Hypothalamus (tissue), 51 donors: ENCODE data around the gene CHST8.
"Not testable (repeated sequence)": the region's sequence is repeated elsewhere in the genome, so short reads cannot be mapped to it uniquely, and the experiment has no call there.

Experiments
- DNase-seq, 51 donors: peaks; one replicate each; lab custom pipeline; 2025; lab: John Stamatoyannopoulos, UW

CHST8 gene

DNA sequence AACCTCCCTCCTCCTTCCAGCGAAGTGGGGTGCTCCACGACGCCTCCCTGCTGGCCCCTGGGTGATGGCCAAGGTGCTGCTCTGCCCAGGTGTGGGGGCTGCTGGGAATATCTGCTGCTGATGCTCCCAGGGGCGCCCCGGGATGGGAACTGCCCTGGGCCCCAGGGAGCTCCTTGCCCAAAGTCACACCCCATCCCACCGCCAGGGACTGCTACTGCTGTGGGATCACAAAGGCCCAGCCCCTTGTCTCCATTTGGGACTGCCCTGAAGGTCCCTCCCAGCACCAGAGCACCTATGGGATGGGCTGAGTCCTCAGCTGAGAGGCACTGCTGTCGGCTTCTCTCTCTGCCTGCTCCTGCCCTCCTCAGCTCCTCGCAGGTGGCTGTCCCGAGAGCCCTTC lies 19.0 kb downstream of the CHST8 start:
- no peak for DNase-seq

DNA sequence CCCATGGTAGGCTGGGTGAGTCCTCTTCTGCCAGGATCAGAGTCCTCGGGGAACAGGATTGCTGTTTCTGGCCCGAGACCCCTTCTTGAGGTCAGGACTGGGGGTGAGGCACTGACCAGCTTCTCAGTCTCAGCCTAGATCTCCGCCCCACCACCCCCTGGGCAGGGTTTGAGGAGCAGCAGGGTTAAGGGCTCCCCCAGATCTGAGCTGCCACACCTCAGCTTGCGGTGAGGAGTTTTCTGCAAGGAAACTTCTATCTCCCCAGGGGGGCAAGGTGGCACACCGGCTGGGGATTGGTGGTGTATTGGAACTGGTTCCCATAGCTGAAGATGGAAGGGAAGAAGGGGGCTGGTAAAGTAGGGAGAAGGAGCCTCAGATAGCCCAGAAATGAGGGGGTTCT lies 19.5 kb downstream of the CHST8 start:
- no peak for DNase-seq

DNA sequence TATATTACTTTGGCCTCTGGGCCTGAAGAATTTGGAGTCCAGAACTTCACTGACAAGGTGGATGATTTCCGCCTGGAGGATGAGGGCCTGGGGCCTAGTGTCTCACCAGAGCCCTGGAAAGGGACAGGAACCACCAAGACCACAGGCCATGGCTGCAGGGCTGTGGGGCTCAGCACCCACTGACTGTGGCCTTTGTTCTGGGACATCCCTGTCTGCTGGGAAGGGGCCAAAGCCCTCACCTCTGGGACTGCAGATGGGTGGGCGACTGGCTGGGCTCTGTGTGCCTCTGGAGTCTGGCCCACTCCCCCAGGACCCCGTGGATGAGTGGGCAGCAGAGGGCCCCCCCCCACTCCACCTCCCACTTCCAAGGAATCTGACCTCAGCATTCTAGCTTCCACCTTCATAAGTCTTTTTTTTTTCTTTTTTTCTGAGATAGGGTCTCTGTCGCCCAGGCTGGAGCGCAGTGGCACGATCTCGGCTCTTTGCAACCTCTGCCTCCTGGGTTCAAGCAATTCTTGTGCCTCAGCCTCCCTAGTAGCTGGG lies 20.3 kb downstream of the CHST8 start:
- DNase-seq, result no peak

DNA sequence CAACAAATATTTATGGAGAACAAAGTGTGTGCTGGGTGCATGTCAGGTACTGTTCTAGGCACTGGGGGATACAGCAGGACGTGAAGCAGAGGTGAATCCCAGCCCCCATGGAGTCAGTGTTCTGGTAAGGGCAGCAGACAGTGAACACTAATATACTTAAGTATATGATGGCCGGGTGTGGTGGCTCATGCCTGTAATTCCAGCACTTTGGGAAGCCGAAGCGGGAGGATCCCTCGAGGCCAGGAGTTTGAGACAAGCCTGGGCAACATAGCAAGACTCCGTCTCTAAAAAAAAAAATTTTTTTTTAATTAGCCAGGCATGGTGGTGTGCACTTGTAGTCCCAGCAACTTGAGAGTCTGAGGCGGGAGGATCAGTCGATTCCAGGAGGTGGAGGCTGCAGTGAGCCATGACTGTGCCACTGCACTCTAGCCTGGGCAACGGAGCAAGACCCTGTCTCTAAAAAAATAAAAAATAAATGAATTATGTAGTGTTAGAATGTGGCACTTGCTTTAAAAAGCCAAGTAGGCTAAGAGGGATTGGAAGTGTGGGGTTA lies 22.6 kb downstream of the CHST8 start:
- no peak for DNase-seq

DNA sequence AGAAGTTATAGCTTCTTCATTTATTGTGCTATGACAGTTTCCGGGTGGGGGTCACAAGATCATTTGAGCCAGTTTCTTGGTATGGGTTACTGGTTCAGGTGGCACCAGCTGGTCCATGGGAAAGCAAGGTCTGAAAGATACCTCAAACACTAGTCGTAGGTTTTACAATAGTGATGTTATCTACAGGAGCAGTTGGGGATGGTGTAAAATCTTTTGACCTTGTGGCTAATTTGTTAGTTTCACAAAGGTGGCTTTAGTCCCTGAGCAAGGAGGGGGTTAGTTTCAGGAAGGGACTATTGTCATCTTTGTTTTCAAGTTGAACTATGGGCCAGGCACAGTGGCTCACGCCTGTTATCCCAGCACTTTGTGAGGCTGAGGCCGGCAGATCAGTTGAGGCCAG lies 24.6 kb downstream of the CHST8 start:
- DNase-seq, result no peak

DNA sequence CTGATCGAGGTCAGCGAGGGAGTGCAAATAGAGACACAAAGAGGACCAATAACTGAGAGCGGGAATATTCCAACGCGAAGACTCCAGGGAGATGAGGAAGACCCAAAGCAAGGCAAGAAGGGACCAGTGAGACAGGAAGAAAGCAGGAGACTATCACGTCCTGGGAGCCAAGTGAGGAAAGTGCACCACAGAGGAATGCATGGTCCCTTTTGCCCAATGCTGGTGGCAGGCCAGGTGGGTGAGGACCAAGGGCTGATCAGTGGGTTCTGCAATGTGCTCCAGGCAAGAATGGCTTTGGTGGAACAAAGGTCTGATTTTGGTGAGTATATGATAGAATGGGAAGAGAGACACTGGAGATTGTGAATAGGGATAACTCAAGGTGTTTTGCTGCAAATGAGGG lies 25.4 kb downstream of the CHST8 start:
- no peak for DNase-seq

DNA sequence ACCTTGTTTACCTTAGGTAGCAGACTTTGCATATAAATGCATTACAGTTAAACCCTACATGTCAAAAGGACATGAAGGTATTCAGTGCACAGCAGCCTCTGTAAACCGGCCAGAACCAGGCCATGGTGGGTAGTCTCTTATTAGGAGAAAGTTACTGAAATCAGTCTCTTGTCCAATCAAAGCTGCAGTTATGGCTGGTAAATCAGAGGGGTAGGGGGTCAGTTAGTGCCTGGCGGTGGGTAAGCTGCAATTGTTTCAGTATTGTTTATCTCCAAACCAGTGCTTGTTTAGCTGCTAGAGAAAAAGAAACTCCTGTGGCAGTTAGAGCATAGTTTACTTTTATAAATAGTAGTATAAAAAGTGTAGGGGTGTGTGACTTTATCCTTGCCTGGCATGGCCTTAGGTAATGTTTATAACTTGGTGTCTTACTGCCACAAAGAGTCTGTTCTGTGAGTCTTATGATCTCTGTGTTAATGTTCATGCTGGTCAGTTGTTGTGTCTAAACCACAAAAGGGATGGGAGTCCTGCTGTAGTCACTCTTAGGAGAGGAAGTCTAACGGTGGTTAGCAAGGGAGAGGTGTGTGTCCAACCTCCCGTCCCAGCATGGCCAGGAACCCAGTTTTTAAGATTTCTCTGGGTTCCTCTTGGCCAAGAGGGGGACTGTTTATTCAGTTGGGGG lies 28.0 kb downstream of the CHST8 start:
- DNase-seq, result no peak

DNA sequence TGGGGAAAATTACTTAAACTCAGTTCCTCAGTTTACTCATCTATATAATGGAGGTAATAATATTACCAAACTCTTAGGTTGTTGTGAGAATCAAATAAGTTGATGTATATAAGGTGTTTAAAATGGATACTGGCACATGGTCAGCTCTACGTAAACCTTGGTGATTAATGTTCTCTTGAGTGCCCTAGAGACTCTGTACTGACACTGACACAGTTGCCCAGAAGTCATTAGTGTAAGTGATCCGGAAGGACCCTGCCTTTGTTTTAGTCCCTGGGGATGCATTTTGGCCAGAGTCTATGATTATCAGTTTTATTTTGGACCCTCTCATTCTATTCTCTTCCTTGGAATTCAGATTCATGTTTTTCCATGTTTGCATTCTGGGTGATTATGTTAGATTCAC lies 31.9 kb downstream of the CHST8 start:
- no peak for DNase-seq

DNA sequence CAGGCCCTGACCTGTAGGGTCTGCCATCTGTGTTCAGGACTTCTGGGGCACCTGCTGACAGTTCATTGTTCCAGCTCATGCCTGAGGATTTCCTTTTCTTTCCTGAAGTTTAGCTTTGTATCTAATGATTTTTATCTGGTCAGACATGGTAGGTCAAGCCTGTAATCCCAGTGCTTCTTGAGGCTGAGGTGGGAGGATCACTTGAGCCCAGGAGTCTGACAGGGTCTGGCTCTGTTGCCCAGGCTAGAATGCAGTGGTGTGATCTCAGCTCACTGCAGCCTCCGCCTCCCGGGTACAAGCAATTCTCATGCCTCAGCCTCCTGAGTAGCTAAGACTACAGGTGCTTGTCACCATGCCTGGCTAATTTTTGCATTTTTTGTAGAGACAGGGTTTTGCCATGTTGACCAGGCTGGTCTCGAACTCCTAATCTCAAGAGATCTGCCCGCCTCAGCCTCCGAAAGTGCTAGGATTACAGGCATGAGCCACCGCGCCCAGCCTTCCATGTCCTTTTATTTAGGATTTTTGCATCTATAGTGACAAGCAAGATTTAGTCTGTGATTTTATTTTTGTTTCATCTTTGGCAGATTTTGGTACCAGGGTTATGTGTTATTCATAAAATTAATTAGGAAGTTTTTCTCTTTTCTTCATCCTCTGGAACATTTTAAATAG lies 33.2 kb downstream of the CHST8 start:
- DNase-seq, result no peak

DNA sequence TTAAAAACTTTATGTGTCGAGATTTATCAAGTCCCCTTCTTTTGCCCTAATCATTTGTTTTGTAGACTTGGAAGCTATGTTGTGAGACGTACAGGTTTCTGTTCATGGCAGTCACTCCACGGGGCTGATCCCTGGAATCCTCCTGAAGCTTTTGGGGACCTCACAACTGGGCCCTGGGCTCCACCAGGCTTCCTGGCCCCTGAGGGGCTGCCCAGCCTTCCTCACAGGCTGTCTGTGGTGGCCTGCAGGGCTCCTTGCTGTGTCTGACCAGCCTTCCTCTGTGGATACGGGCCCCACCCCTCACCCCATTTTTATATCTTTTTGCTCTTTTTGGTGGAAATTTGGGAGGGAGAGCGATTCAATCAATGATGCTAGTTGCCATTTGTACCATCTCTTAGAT lies 38.1 kb downstream of the CHST8 start:
- DNase-seq, result no peak

DNA sequence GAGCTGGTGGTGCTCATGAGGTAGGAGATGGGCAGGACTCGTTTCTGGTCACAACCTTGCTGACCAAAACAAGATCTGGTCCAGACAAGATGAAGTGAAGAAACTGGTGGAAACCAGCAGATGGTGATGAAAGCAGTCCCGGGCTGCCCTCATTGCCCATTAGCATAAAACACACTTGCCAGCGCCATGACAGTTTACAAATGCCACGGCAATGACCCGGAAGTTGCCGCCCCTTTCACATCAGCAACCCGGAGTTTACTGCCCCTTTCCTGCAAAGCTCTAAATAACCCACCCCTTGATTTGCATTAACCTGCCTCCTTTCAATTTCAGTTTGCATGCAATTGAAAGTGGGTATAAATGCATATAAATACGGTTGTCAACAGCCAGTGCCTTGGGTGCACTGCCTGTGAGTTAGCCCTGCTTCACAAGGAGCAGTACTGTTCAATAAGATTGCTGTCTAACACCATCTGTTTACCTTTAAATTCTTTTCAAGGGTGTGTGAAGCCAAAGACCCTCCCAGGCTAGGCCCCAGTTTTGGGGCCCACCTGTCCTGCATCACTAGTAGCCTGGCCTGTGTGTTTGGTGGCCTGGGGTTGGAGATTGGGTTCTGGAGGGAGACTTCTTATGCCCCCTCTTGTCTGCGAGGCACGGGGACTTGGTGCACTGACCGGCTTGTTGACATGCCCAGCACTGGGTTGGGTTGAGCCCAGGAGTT lies 38.8 kb downstream of the CHST8 start:
- no peak for DNase-seq

DNA sequence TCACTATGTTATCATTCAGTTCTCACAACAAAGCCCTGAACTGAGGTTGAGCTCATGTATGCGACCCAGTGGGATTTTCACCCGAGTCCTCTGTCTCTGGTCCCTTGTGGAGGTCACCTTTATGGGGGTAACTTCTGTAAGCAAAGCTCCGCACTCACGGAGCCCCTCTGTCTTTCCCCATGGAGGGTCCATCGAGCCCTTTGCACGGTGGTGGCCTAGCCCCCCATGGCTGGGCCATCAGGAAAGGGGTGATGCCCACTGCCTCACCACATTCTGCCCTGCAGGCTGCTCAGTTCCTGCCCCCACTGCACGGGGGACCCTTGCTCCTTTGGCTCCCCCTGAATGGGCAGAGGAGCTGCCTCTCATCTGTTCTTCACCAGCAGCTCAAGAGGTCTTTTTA lies 39.6 kb downstream of the CHST8 start:
- no peak for DNase-seq

DNA sequence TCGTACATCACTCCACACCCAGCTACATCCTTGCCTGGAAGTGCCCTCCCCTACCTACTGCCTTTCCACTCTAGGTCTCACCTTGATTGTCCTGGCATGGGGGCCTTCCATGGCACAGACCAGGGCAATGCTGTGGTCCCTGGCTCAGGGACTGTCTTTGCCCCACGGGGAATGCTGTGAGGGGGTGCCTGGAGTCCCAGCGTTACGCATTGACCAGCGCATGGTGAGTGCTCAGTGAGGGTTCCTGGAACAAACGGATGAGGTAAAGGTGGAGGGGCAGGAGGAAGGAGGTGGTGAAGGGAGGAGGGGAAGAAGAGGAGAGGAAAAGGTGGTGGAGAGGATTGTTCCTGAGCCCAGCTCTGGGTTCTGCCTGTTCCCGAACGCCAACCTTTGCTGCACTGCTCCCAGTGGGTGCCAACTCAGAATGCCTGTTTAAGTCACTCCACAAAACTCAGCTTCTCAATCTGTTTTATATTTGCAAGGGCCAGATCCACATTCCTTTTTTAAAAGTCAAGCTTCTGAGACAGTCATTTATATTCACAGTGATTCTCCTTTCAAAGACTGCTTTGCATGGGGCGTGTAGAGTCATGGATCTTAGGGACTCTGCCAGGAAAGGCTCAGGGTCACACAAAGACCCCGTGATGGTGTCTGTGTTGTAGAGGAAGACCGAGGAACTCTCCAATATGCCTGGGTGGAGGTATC lies 40.8 kb downstream of the CHST8 start:
- no peak for DNase-seq

DNA sequence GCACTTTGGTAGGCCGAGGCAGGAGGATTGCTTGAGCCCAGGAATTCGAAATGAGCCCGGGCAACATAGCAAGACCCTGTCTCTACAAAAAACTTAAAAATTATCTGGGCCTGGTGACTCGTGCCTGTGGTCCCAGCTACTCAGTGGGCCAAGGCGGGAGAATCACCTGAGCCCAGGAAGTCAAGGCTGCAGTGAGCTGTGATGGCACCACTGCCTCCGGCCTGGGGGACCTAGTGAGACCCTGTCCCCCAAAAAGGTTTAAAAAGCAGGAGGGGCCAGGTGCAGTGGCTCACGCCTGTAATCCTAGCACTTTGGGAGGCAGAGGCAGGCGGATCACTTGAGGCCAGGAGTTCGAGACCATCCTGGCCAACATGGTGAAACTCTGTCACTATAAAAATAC lies 41.6 kb downstream of the CHST8 start:
- not testable (repeated sequence) for DNase-seq

DNA sequence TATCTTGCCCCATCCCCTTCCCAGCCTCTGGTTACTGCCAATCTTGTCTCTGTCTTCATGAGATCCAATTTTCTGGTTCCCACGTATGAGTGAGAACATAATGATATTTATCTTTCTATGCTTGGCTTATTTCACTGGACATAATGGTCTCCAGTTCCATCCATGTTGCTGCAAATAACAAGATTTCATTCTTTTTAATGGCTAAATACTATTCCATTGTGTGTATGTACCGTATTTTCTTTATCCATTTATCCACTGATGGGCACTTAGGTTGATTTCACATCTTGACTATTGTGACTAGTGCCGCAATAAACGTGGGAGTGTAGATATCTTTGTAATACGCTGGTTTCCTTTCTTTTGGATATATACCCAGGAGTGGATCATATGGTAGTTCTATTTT lies 43.0 kb downstream of the CHST8 start:
- DNase-seq, result no peak

DNA sequence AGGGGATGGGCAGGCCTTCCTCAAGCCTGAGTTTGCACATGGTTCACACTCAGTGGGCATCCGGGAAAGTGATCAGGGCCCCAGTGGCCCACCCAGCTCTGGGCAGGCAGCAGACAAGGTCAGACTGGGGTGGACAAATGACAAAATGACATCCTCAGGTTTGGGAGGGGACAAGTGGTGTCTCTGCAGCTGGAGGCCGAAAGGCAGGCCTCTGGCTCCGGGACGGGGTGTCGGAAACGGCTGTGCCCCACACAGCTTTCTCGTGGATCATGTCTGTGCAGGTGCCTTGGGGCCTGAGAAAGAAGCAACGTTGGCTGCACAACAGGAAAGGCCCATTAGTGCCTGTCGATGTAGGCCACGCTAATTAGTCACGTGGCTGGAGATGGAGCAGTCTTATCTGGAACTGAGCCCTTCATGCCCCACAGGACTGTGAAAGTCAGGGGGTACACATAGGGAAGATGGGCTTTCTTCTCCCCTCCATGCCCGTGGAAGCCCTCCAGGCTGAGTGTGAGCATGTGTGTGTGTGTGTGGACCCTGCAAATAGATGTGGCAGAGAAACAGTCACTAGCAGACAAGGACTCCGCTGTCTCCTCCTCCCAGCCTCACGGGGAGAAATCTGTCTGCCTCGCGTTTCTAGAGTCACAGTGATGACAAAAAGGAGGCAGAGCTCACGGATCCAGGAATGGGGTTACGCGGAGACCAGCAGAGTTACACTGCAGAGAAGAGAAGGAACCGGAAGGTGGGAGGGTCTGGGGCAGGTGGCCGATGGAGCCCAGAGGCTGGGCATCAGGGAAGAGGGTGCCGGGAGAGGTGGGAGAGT lies 44.2 kb downstream of the CHST8 start:
- DNase-seq, result no peak

DNA sequence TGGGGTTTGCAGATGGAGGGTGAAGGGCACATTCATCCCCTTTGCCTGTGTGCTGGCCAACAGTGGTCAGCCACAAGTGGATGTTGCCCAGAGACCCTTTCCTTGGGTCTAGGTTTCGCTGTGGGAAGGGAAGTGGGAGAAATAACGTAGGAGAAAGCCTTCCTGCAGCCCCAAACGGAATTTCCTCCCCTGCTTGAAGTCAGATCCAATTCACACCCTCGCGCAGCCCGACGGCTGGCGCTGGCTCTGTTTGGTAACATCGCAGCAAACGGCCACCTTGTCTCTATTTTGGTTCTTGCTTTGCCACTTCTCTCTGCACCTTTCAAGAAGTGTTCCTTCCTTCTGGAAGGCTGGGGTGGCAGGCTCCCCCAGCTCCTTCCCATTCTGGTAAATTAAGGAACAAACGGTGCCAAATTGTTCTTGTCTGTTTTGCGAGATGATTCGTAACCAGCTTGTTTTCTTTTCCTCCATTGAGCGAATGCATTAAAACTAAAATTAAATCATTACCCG lies 45.4 kb downstream of the CHST8 start:
- DNase-seq, result no peak

DNA sequence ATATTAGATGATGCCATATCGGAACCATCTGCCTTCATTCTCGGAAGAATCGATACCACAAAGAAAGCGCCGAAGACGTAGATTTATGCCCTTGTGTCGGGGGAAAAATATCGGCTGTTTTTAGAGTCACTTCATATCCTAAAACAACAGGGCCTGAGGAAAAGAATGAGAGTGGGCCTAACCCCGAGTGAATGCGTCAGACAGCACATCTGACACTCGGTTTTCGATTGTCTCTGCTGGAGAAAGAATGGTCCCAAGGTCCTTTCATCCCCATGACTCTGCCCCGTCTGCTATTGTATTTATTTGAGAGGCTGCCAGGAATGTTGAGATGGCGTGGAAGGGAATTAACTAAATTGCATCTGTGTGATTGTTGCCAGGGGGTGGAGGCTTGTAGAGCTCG lies 46.1 kb downstream of the CHST8 start:
- no peak for DNase-seq

DNA sequence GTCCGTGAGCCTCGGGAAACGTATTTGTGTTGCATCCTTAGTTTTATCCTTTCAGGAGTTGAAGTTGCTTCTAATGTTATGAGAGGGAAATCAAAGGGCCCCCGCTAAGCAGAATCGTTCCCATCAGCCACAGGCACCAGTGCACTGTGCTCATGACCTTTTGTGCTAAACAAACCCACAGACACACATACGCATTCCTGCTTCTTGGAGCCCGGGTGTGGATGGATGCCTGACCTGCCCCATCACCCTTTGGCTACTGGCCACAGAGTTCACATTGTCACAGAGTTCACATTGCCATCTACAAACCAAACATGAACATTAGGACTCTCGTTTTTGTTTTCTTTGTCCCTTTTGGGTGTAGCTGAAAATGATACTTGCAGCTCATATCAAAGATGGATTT lies 47.2 kb downstream of the CHST8 start:
- DNase-seq, result no peak

DNA sequence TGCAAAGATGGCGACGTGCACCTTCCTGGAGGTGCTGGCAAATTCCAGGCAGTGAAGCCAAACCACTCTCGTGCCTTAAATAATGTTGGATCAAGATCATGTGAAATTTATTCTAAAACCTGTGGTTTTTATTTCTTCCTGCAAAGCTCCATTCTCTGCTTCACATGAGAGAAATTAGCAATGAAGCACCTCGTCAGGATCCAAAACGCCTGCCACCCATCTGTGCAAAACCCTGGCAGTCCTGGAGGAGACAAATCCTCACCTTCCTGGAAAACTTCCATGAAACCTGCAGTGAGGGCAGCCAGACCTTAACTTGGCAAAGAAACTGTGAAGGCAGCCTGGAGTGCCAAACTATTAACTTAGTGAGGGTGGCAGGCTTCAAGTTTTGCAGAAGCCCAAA lies 47.6 kb downstream of the CHST8 start:
- no peak for DNase-seq
